Measurements from ENCODE around the gene EFCAB6. TPM values are rescaled to one million over a fixed set of nuclear protein-coding genes. Genes with fewer than 3 reads are reported as not detected.

Gene EFCAB6
- total and polyA plus RNA-seq, 4 donors: 0.14 to 2.1 (median 0.53) TPM

DNA sequence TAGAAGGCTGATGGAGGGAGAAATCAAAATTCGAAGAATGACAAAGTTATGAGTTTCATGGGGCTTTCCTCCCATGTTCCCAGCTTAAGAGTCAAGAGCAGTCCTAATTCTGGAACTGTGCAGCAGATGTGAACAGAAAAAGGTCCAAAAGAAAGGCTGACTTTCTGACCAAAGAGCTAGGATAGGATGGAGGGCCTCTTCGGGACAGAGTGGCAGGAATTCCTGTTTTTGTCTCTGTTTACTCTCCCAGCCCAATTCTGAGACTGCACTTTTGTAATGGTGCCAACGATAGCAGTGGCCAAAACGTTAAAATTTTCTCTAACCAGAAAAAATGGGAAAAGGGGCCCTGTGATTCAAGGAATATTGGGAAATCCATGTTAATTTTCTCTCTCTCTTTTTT, 193.6 kb downstream of the EFCAB6 start:
- H3K27me3 ChIP-seq (ENCODE audit: control insufficient read depth in 4 of 4, insufficient read depth in 4 of 4, low read length in 3 of 4): no peaks in the 10 kb centered on the region
- H3K27ac ChIP-seq (ENCODE audit: low read depth in 1 of 2, low read length in 2 of 2): no peak overlapping the region
- no peak for DNase-seq (ENCODE audit: low spot score)
- H3K4me1 ChIP-seq (ENCODE audit: control insufficient read depth in 4 of 4, insufficient read depth in 4 of 4, low read length in 3 of 4): peaks cover 2 to 8% (median 5%) of the 10 kb centered on the region in 4 donors
- H3K9ac ChIP-seq (ENCODE audit: low read depth in 1 of 2, low read length in 2 of 2): no peak overlapping the region
- H3K36me3 ChIP-seq (ENCODE audit: control insufficient read depth in 4 of 4, insufficient read depth in 3 of 4, low read depth in 1 of 4, low read length in 3 of 4): no peaks in the 10 kb centered on the region
- no peak for TF ChIP-seq HNF4A (conservative IDR thresholded peaks at IDR 0.05)
- TF ChIP-seq, protein P1, sequence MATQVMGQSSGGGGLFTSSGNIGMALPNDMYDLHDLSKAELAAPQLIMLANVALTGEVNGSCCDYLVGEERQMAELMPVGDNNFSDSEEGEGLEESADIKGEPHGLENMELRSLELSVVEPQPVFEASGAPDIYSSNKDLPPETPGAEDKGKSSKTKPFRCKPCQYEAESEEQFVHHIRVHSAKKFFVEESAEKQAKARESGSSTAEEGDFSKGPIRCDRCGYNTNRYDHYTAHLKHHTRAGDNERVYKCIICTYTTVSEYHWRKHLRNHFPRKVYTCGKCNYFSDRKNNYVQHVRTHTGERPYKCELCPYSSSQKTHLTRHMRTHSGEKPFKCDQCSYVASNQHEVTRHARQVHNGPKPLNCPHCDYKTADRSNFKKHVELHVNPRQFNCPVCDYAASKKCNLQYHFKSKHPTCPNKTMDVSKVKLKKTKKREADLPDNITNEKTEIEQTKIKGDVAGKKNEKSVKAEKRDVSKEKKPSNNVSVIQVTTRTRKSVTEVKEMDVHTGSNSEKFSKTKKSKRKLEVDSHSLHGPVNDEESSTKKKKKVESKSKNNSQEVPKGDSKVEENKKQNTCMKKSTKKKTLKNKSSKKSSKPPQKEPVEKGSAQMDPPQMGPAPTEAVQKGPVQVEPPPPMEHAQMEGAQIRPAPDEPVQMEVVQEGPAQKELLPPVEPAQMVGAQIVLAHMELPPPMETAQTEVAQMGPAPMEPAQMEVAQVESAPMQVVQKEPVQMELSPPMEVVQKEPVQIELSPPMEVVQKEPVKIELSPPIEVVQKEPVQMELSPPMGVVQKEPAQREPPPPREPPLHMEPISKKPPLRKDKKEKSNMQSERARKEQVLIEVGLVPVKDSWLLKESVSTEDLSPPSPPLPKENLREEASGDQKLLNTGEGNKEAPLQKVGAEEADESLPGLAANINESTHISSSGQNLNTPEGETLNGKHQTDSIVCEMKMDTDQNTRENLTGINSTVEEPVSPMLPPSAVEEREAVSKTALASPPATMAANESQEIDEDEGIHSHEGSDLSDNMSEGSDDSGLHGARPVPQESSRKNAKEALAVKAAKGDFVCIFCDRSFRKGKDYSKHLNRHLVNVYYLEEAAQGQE (IDR thresholded peaks at IDR 0.05): no peak
- no peak for TF ChIP-seq JUND (IDR thresholded peaks at IDR 0.05)
- no peak for TF ChIP-seq RAD21 (IDR thresholded peaks at IDR 0.05)
- no peak for TF ChIP-seq YY1 (IDR thresholded peaks at IDR 0.05)
- no peak for TF ChIP-seq NR2F2 (IDR thresholded peaks at IDR 0.05)
- peaks cover 0 to 2% (median 0%) of the 10 kb centered on the region in 4 donors for H3K9me3 ChIP-seq (ENCODE audit: control insufficient read depth in 4 of 4, low read length in 3 of 4)
- H3K4me3 ChIP-seq (ENCODE audit: low read depth in 1 of 3, low read length in 3 of 3): no peak overlapping the region
- 78% methylated on average over 4 of the region's 4 CpGs for WGBS

DNA sequence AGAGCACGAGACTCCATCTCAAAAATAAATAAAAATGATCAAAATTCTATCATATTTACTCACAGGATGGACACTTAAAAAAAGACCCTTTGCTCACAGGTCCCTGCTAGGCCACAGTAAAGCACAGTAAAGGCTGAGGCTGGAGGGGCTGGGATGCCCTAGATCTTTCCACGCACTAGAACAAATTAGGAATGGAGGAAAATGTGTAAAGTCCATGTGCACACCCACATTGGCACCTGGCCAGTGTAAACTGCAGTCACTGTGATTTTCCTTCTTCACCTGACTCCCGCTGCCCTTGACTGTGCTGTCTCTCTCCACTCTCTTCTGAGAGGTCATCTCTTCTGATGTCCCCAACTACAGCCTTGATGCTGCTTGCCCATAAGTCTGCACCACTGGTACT, 195.5 kb downstream of the EFCAB6 start:
- TF ChIP-seq HNF4G (IDR thresholded peaks at IDR 0.05): peak; percentile 39
- TF ChIP-seq RAD21 (IDR thresholded peaks at IDR 0.05): no peak
- TF ChIP-seq, protein P2, sequence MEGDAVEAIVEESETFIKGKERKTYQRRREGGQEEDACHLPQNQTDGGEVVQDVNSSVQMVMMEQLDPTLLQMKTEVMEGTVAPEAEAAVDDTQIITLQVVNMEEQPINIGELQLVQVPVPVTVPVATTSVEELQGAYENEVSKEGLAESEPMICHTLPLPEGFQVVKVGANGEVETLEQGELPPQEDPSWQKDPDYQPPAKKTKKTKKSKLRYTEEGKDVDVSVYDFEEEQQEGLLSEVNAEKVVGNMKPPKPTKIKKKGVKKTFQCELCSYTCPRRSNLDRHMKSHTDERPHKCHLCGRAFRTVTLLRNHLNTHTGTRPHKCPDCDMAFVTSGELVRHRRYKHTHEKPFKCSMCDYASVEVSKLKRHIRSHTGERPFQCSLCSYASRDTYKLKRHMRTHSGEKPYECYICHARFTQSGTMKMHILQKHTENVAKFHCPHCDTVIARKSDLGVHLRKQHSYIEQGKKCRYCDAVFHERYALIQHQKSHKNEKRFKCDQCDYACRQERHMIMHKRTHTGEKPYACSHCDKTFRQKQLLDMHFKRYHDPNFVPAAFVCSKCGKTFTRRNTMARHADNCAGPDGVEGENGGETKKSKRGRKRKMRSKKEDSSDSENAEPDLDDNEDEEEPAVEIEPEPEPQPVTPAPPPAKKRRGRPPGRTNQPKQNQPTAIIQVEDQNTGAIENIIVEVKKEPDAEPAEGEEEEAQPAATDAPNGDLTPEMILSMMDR (IDR thresholded peaks at IDR 0.05; ENCODE audit: low read depth, low read length, missing input control): no peak
- peak in 1 of 2 donors; percentile 24 for TF ChIP-seq RXRA (IDR thresholded peaks at IDR 0.05)
- TF ChIP-seq FOXA1 (IDR thresholded peaks at IDR 0.05): peak; percentile 57
- no peak for TF ChIP-seq NR2F2 (IDR thresholded peaks at IDR 0.05)
- TF ChIP-seq HNF4A (conservative IDR thresholded peaks at IDR 0.05): peak; percentile 69 to 71
- TF ChIP-seq SP1 (IDR thresholded peaks at IDR 0.05): peak; percentile 31
- TF ChIP-seq, protein P3, sequence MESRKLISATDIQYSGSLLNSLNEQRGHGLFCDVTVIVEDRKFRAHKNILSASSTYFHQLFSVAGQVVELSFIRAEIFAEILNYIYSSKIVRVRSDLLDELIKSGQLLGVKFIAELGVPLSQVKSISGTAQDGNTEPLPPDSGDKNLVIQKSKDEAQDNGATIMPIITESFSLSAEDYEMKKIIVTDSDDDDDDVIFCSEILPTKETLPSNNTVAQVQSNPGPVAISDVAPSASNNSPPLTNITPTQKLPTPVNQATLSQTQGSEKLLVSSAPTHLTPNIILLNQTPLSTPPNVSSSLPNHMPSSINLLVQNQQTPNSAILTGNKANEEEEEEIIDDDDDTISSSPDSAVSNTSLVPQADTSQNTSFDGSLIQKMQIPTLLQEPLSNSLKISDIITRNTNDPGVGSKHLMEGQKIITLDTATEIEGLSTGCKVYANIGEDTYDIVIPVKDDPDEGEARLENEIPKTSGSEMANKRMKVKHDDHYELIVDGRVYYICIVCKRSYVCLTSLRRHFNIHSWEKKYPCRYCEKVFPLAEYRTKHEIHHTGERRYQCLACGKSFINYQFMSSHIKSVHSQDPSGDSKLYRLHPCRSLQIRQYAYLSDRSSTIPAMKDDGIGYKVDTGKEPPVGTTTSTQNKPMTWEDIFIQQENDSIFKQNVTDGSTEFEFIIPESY (IDR thresholded peaks at IDR 0.05): no peak
- TF ChIP-seq GABPA (IDR thresholded peaks at IDR 0.05 in 1 of 2, conservative IDR thresholded peaks at IDR 0.05 in 1 of 2): no peak
- TF ChIP-seq FOXA2 (IDR thresholded peaks at IDR 0.05): peak; percentile 86
- TF ChIP-seq YY1 (IDR thresholded peaks at IDR 0.05): peak; percentile 65
- TF ChIP-seq EGR1 (IDR thresholded peaks at IDR 0.05; ENCODE audit: low read depth in 2 of 2): no peak
- TF ChIP-seq, protein P4, sequence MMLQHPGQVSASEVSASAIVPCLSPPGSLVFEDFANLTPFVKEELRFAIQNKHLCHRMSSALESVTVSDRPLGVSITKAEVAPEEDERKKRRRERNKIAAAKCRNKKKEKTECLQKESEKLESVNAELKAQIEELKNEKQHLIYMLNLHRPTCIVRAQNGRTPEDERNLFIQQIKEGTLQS (IDR thresholded peaks at IDR 0.05): no peak
- no peak for TF ChIP-seq JUND (IDR thresholded peaks at IDR 0.05)
- TF ChIP-seq, protein P1 (IDR thresholded peaks at IDR 0.05): no peak
- H3K27me3 ChIP-seq (ENCODE audit: control insufficient read depth in 4 of 4, insufficient read depth in 4 of 4, low read length in 3 of 4): no peaks in the 10 kb centered on the region
- H3K27ac ChIP-seq (ENCODE audit: low read depth in 1 of 2, low read length in 2 of 2): no peak overlapping the region
- WGBS: 43% methylated on average over 3 of the region's 3 CpGs
- H3K9ac ChIP-seq (ENCODE audit: low read depth in 1 of 2, low read length in 2 of 2): no peak overlapping the region
- H3K36me3 ChIP-seq (ENCODE audit: control insufficient read depth in 4 of 4, insufficient read depth in 3 of 4, low read depth in 1 of 4, low read length in 3 of 4): no peaks in the 10 kb centered on the region
- H3K4me3 ChIP-seq (ENCODE audit: low read depth in 1 of 3, low read length in 3 of 3): no peak overlapping the region
- H3K9me3 ChIP-seq (ENCODE audit: control insufficient read depth in 4 of 4, low read length in 3 of 4): peaks cover 0 to 2% (median 0%) of the 10 kb centered on the region in 4 donors
- peaks cover 2 to 8% (median 5%) of the 10 kb centered on the region in 4 donors for H3K4me1 ChIP-seq (ENCODE audit: control insufficient read depth in 4 of 4, insufficient read depth in 4 of 4, low read length in 3 of 4)
- DNase-seq (ENCODE audit: low spot score): peak; percentile 44
